ENCODE measurements around the gene ZNF552.
"Not testable (repeated sequence)": the region's sequence is repeated elsewhere in the genome, so short reads cannot be mapped to it uniquely, and the experiment has no call there.

ZNF552 gene

GRCh38 chr19:57841122-57841763 lies 26.5 kb upstream of the ZNF552 start:
- DNase-seq (ENCODE audit: low read depth, low spot score) = no peak
- no peaks in the 10 kb centered on the region for H3K27me3 ChIP-seq (ENCODE audit: insufficient read depth, insufficient read length)
- TF ChIP-seq YY1 (IDR thresholded peaks at IDR 0.05; ENCODE audit: insufficient read depth, insufficient read length) = no peak
- TF ChIP-seq ZNF274 (IDR thresholded peaks at IDR 0.05; ENCODE audit: low read depth, low read length) = no peak
- H3K4me3 ChIP-seq (ENCODE audit: insufficient read length, low read depth) = no peak overlapping the region
- H3K4me1 ChIP-seq (ENCODE audit: insufficient read depth, insufficient read length) = no peaks in the 10 kb centered on the region
- H3K36me3 ChIP-seq (ENCODE audit: insufficient read depth, insufficient read length, low read length) = peaks cover 73% of the 10 kb centered on the region
- H3K9ac ChIP-seq (ENCODE audit: insufficient read length, low read depth) = no peak overlapping the region
- no peaks in the 10 kb centered on the region for H3K9me3 ChIP-seq (ENCODE audit: insufficient read depth, low read length)

GRCh38 chr19:57838622-57839191 lies 24.0 kb upstream of the ZNF552 start:
- H3K9ac ChIP-seq (ENCODE audit: insufficient read length, low read depth); H3K27me3 ChIP-seq (ENCODE audit: insufficient read depth, insufficient read length); H3K9me3 ChIP-seq (ENCODE audit: insufficient read depth, low read length); DNase-seq (ENCODE audit: low read depth, low spot score); H3K4me3 ChIP-seq (ENCODE audit: insufficient read length, low read depth); H3K4me1 ChIP-seq (ENCODE audit: insufficient read depth, insufficient read length): not testable (repeated sequence)
- peaks cover 51% of the 10 kb centered on the region for H3K36me3 ChIP-seq (ENCODE audit: insufficient read depth, insufficient read length, low read length)

DNA sequence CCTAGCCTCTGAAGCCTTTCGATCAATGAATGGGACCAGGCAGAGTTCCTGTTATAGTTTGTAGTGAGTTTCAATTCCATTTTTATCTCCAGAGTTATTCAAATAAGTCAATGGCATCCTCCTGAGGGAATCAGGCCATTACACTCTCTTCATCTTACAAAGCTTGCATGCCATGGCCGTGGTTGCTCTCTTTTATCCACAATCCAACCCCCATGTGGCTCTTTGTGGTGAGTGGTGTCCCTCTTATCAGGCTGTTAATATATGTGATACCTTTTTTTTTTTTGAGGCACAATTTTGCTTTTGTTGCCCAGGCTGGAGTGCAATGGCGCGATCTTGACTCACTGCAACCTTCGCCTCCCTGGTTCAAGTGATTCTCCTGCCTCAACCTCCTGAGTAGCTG lies 22.3 kb upstream of the ZNF552 start:
- not testable (repeated sequence) for H3K9me3 ChIP-seq (ENCODE audit: insufficient read depth, low read length); DNase-seq (ENCODE audit: low read depth, low spot score); H3K4me3 ChIP-seq (ENCODE audit: insufficient read length, low read depth); H3K27me3 ChIP-seq (ENCODE audit: insufficient read depth, insufficient read length); H3K4me1 ChIP-seq (ENCODE audit: insufficient read depth, insufficient read length); H3K9ac ChIP-seq (ENCODE audit: insufficient read length, low read depth)
- H3K36me3 ChIP-seq (ENCODE audit: insufficient read depth, insufficient read length, low read length) = peaks cover 41% of the 10 kb centered on the region

DNA sequence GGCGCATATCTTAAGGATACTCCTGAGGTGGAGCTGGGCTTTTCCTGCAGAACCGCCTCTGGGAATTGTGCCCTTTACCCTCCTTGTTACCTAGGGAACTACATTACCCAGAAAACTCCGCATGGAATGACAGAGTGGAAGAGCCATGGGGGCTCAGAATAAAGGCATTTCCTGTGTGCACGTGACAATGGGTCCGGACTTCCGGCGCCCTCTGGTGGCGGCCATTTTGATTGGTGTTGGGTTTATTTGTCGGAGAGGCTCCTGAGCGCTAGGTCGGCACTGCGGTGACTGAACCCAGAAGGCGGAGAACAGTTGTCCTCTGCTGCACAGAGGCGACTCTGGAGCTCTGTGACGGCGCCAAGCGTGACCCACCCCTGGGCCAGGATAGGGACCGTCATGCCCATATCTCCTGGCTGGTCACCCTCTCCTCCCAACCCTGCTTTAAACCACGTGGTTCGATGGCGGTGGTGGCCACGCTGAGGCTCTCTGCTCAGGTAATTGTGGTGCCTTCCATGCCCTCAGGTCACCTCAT lies 15.4 kb upstream of the ZNF552 start, which contains the start of gene ZNF587B:
Gene ZNF587B (plus strand): TSS at position 229 of the 532 bp plus-strand sequence. CDS start 230 bp downstream, at position 459.
- Histone ChIP-seq H3K4me1 (ENCODE audit: insufficient read depth, insufficient read length) (no peaks in the 10 kb centered on the region), H3K36me3 (ENCODE audit: insufficient read depth, insufficient read length, low read length) (peaks cover 25% of the 10 kb centered on the region), H3K4me3 (ENCODE audit: insufficient read length, low read depth) (peak within 1 kb of the TSS; percentile 84), H3K9ac (ENCODE audit: insufficient read length, low read depth) (peak within 1 kb of the TSS; percentile 92), H3K9me3 (ENCODE audit: insufficient read depth, low read length) (no peaks in the 10 kb centered on the region), H3K27me3 (ENCODE audit: insufficient read depth, insufficient read length) (no peaks in the 10 kb centered on the region)
- DNase-seq (ENCODE audit: low read depth, low spot score) = peak; percentile 85
- TF ChIP-seq YY1 (IDR thresholded peaks at IDR 0.05; ENCODE audit: insufficient read depth, insufficient read length) (peak; percentile 80), ZNF274 (IDR thresholded peaks at IDR 0.05; ENCODE audit: low read depth, low read length) (no peak), SUZ12 (IDR thresholded peaks at IDR 0.05; ENCODE audit: extremely low read depth, insufficient read depth, insufficient read length) (no peak)

DNA sequence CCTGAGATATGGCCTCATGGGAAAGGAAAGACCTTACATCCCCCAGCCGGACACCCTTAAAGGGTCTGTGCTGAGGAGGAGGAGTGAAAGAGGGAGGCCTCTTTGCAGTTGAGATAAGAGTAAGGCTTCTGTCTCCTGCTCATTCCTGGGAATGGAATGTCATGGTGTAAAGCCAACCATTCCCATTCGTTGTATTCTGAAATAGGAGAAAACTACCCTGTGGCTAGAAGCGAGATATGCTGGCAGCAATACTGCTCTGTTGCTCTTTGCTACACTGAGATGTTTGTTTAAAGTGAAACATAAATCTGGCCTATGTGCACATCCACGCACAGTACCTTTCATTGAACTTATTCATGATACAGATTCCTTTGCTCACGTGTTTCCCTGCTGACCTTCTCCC lies 14.6 kb upstream of the ZNF552 start:
- no peak overlapping the region for H3K9ac ChIP-seq (ENCODE audit: insufficient read length, low read depth)
- no peaks in the 10 kb centered on the region for H3K4me1 ChIP-seq (ENCODE audit: insufficient read depth, insufficient read length)
- H3K27me3 ChIP-seq (ENCODE audit: insufficient read depth, insufficient read length) = no peaks in the 10 kb centered on the region
- H3K9me3 ChIP-seq (ENCODE audit: insufficient read depth, low read length) = no peaks in the 10 kb centered on the region
- H3K4me3 ChIP-seq (ENCODE audit: insufficient read length, low read depth) = no peak overlapping the region
- no peak for DNase-seq (ENCODE audit: low read depth, low spot score)
- H3K36me3 ChIP-seq (ENCODE audit: insufficient read depth, insufficient read length, low read length) = peaks cover 25% of the 10 kb centered on the region
- no peak for TF ChIP-seq SUZ12 (IDR thresholded peaks at IDR 0.05; ENCODE audit: extremely low read depth, insufficient read depth, insufficient read length)
- no peak for TF ChIP-seq ZNF274 (IDR thresholded peaks at IDR 0.05; ENCODE audit: low read depth, low read length)
- TF ChIP-seq YY1 (IDR thresholded peaks at IDR 0.05; ENCODE audit: insufficient read depth, insufficient read length) = no peak

- no peak for DNase-seq (ENCODE audit: low read depth, low spot score)
- H3K36me3 ChIP-seq (ENCODE audit: insufficient read depth, insufficient read length, low read length) = peaks cover 36% of the 10 kb centered on the region
- H3K9ac ChIP-seq (ENCODE audit: insufficient read length, low read depth) = no peak overlapping the region
- H3K9me3 ChIP-seq (ENCODE audit: insufficient read depth, low read length) = no peaks in the 10 kb centered on the region
- TF ChIP-seq YY1 (IDR thresholded peaks at IDR 0.05; ENCODE audit: insufficient read depth, insufficient read length) (no peak), SUZ12 (IDR thresholded peaks at IDR 0.05; ENCODE audit: extremely low read depth, insufficient read depth, insufficient read length) (no peak), ZNF274 (IDR thresholded peaks at IDR 0.05; ENCODE audit: low read depth, low read length) (no peak)
- H3K27me3 ChIP-seq (ENCODE audit: insufficient read depth, insufficient read length) = no peaks in the 10 kb centered on the region
- no peak overlapping the region for H3K4me3 ChIP-seq (ENCODE audit: insufficient read length, low read depth)
- H3K4me1 ChIP-seq (ENCODE audit: insufficient read depth, insufficient read length) = peaks cover 2% of the 10 kb centered on the region
Measured at GRCh38 chr19:57825511-57825910, 10.8 kb upstream of the ZNF552 start.

GRCh38 chr19:57823608-57824007 lies 8.9 kb upstream of the ZNF552 start:
- not testable (repeated sequence) for H3K4me3 ChIP-seq (ENCODE audit: insufficient read length, low read depth); H3K9me3 ChIP-seq (ENCODE audit: insufficient read depth, low read length); H3K4me1 ChIP-seq (ENCODE audit: insufficient read depth, insufficient read length); H3K27me3 ChIP-seq (ENCODE audit: insufficient read depth, insufficient read length); DNase-seq (ENCODE audit: low read depth, low spot score); H3K9ac ChIP-seq (ENCODE audit: insufficient read length, low read depth)
- H3K36me3 ChIP-seq (ENCODE audit: insufficient read depth, insufficient read length, low read length) = peaks cover 40% of the 10 kb centered on the region

DNA sequence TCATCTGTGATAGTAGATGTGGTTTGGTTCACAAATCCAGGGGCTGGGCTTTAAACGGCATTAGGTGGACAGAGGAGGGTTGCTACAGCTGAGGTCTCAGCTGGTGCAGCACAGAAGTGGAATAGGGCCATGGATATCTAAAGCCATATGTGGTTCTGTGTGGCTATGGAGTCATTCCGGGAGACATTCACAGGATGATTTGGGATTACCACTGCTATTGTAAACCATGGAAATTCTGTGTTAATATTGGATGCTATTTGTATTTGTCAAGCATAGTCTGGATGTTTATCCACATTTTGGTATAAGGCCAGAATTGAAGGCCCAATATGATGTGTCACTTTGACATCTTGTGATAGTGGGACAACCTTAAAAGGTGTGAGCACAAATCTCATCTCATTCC lies 8.4 kb upstream of the ZNF552 start:
- H3K4me1 ChIP-seq (ENCODE audit: insufficient read depth, insufficient read length); DNase-seq (ENCODE audit: low read depth, low spot score); H3K27me3 ChIP-seq (ENCODE audit: insufficient read depth, insufficient read length); H3K4me3 ChIP-seq (ENCODE audit: insufficient read length, low read depth); H3K9me3 ChIP-seq (ENCODE audit: insufficient read depth, low read length); H3K9ac ChIP-seq (ENCODE audit: insufficient read length, low read depth): not testable (repeated sequence)
- peaks cover 40% of the 10 kb centered on the region for H3K36me3 ChIP-seq (ENCODE audit: insufficient read depth, insufficient read length, low read length)

DNA sequence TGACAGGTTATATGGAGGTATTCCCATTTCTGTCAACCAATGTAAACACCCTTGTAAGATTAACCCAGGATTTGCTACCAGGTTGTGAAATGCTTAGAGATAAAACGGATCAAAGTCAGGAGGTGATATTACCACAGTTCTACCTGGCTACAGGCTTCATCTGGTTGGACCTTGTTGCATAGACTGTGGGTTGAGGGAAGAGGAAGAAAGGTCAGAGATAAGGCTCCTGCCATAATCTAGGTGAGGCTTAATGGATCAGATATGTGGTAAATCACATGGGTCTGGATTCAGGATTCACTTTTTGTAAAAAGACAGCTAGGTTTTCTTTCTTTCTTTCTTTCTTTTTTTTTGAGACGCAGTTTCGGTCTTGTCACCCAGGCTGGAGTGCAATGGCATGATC lies 6.8 kb upstream of the ZNF552 start:
- H3K9ac ChIP-seq (ENCODE audit: insufficient read length, low read depth); H3K27me3 ChIP-seq (ENCODE audit: insufficient read depth, insufficient read length); DNase-seq (ENCODE audit: low read depth, low spot score); H3K4me3 ChIP-seq (ENCODE audit: insufficient read length, low read depth); H3K4me1 ChIP-seq (ENCODE audit: insufficient read depth, insufficient read length); H3K9me3 ChIP-seq (ENCODE audit: insufficient read depth, low read length): not testable (repeated sequence)
- peaks cover 36% of the 10 kb centered on the region for H3K36me3 ChIP-seq (ENCODE audit: insufficient read depth, insufficient read length, low read length)

DNA sequence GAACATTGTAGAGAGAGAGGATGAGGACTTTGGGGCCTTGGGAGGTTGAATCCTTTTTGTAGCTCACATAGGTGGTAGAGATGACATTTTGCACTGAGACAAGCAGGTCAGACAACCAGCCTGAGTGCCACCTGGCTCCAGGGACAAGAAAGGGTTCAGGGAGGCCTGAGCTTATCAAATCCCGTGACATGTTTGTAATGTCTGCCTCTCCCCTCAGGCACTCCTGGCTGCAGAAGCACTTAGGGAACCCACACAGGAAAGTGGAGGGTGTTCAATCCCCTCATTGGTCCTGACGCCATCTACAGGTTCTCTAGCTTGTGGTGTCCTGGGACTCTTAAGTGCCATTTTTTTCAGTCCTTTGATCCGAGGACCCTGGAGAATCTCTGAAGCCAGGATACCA lies 6.4 kb upstream of the ZNF552 start:
- not testable (repeated sequence) for H3K9me3 ChIP-seq (ENCODE audit: insufficient read depth, low read length); H3K27me3 ChIP-seq (ENCODE audit: insufficient read depth, insufficient read length); H3K4me1 ChIP-seq (ENCODE audit: insufficient read depth, insufficient read length); H3K4me3 ChIP-seq (ENCODE audit: insufficient read length, low read depth); DNase-seq (ENCODE audit: low read depth, low spot score)
- Histone ChIP-seq H3K9ac (ENCODE audit: insufficient read length, low read depth) (peak overlapping the region; percentile 21), H3K36me3 (ENCODE audit: insufficient read depth, insufficient read length, low read length) (peaks cover 33% of the 10 kb centered on the region)

All from NT2/D1 (cell line).